22Rv1 (cell line): ENCODE data around the gene CRISP2.

Experiments used
- H3K27ac ChIP-seq: fragments of 450-650 bp; 2 replicates; pipeline ENCODE4 v1.5.1; 2017
- CTCF ChIP-seq: fragments of 450-650 bp; IDR thresholded peaks from 2 replicates; pipeline ENCODE4 v1.5.1; 2017; ENCODE audit warnings: mild to moderate bottlenecking
- ZFX ChIP-seq: fragments of 450-650 bp; IDR thresholded peaks from 2 replicates; pipeline ENCODE4 v1.6.1; 2017; ENCODE audit warnings: antibody characterized with exemption, borderline replicate concordance

Gene CRISP2

GRCh38 chr6:49662231-49662891 is 51.0 kb downstream of the CRISP2 start:
- H3K27ac ChIP-seq = 0 out of 2 replicates have a peak overlapping the region, but pooled peaks have one; percentile 2

GRCh38 chr6:49653942-49654341 is 59.4 kb downstream of the CRISP2 start:
- H3K27ac ChIP-seq = no peak overlapping the region
- TF ChIP-seq ZFX (no peak), CTCF (no peak)

More at GRCh38 chr6:49662231-49662891, 51.0 kb downstream of the CRISP2 start:
- TF ChIP-seq CTCF (no peak), ZFX (no peak)

- no peak overlapping the region for H3K27ac ChIP-seq
- no peak for TF ChIP-seq ZFX
- no peak for TF ChIP-seq CTCF
Observed at GRCh38 chr6:49653438-49653837, 59.9 kb downstream of the CRISP2 start.

GRCh38 chr6:49651239-49651638 is 62.1 kb downstream of the CRISP2 start:
- TF ChIP-seq ZFX (no peak), CTCF (no peak)
- H3K27ac ChIP-seq = no peak overlapping the region

- no peak overlapping the region for H3K27ac ChIP-seq
- no peak for TF ChIP-seq ZFX
Observed at GRCh38 chr6:49649988-49650387, 63.4 kb downstream of the CRISP2 start.

GRCh38 chr6:49648036-49648435 is 65.3 kb downstream of the CRISP2 start:
- TF ChIP-seq ZFX (no peak), CTCF (no peak)
- H3K27ac ChIP-seq = no peak overlapping the region

- TF ChIP-seq ZFX = no peak
- TF ChIP-seq CTCF = no peak
- no peak overlapping the region for H3K27ac ChIP-seq
Observed at GRCh38 chr6:49647476-49647875, 65.9 kb downstream of the CRISP2 start.

GRCh38 chr6:49646942-49647341 is 66.4 kb downstream of the CRISP2 start:
- H3K27ac ChIP-seq = no peak overlapping the region
- TF ChIP-seq ZFX = no peak
- TF ChIP-seq CTCF = no peak
